Colonic mucosa (tissue), 4 donors: ENCODE results near the gene MMADHC. TPM values are rescaled to one million over a fixed set of nuclear protein-coding genes. Genes with fewer than 3 reads are reported as not detected.

Source experiments
- DNase-seq: peaks from one replicate; pipeline ENCODE4 v3.0.0-alpha.2; 2020
- H3K27ac ChIP-seq: fragments of 200-600 bp; one replicate; pipeline ENCODE4 v1.8.0; 2021
- H3K27me3 ChIP-seq: fragments of 200-600 bp; one replicate; pipeline ENCODE4 v1.8.0; 2021
- H3K36me3 ChIP-seq: fragments of 200-600 bp; one replicate; pipeline ENCODE4 v1.8.0; 2021
- H3K4me1 ChIP-seq: fragments of 200-600 bp; one replicate; pipeline ENCODE4 v1.8.0; 2021; ENCODE audit warnings: mild to moderate bottlenecking
- H3K4me3 ChIP-seq: fragments of 200-600 bp; one replicate; pipeline ENCODE4 v1.8.0; 2021
- H3K9ac ChIP-seq, 2 donors: one replicate each; pipeline ENCODE4 v1.7.0; 2013; ENCODE audit warnings: control low read depth in 2 of 2, low read depth in 2 of 2, low read length in 2 of 2
- H3K9me3 ChIP-seq: fragments of 200-600 bp; one replicate; pipeline ENCODE4 v1.8.0; 2021
- CTCF ChIP-seq: fragments of 200-600 bp; IDR thresholded peaks from one replicate; pipeline ENCODE4 v1.8.0; 2022; ENCODE audit warnings: antibody characterized with exemption, mild to moderate bottlenecking
- intact Hi-C: fragments of 100-400 bp; cut with DNase I; formaldehyde crosslinking; loops from one replicate; pipeline ENCODE4 v1.14.1; 2022
- total RNA-seq, 2 donors: library from RNA; stranded (reverse); fragmentation: NEBNext Ultra II Directional in 1 of 2; extraction: Animal tissue kit (Norgen Biotek cat#: 25700) in 1 of 2; gene quantifications; one replicate each; pipeline ENCODE4 v1.2.1, GENCODE V29; 2021
- donor health status: healthy.
- donor health status: DM: no; HTN: no; CAD: no.
- donor health status: DM: no; HTN: no; CAD: no.

The MMADHC gene
- total RNA-seq = 100 to 1,000 TPM; 110 to 127 TPM

GRCh38 chr2:149587220-149587949, at the start of gene MMADHC:
Gene MMADHC, minus strand, starts transcription at chr2:149587775. Its CDS starts 678 bp downstream, at chr2:149587097.
- H3K9ac ChIP-seq = peak within 1 kb of the TSS; percentile 91 to 97
- peak; percentile 96 for DNase-seq
- intact Hi-C loops = no loop called here

GRCh38 chr2:149634103-149634502, 46.5 kb upstream of the MMADHC start:
- Histone ChIP-seq H3K27ac (no peak overlapping the region), H3K27me3 (no peaks in the 10 kb centered on the region), H3K9ac (no peak overlapping the region), H3K4me1 (no peaks in the 10 kb centered on the region), H3K9me3 (no peaks in the 10 kb centered on the region), H3K4me3 (no peak overlapping the region), H3K36me3 (no peaks in the 10 kb centered on the region)
- intact Hi-C loops = no loop called here
- no peak for TF ChIP-seq CTCF
- DNase-seq = no peak

More at GRCh38 chr2:149587220-149587949, at the start of gene MMADHC:
- no peak for TF ChIP-seq CTCF
- Histone ChIP-seq H3K4me3 (peak within 1 kb of the TSS; percentile 66), H3K9me3 (no peaks in the 10 kb centered on the region), H3K27me3 (no peaks in the 10 kb centered on the region), H3K27ac (peak within 1 kb of the TSS; percentile 92), H3K4me1 (peaks cover 11% of the 10 kb centered on the region), H3K36me3 (no peaks in the 10 kb centered on the region)

- H3K27ac ChIP-seq = no peak overlapping the region
- no peaks in the 10 kb centered on the region for H3K36me3 ChIP-seq
- intact Hi-C loops = no loop called here
- H3K27me3 ChIP-seq = no peaks in the 10 kb centered on the region
- H3K4me3 ChIP-seq = no peak overlapping the region
- H3K9me3 ChIP-seq = no peaks in the 10 kb centered on the region
- no peak for TF ChIP-seq CTCF
- H3K4me1 ChIP-seq = no peaks in the 10 kb centered on the region
- H3K9ac ChIP-seq = no peak overlapping the region
- DNase-seq = no peak
Observed at GRCh38 chr2:149630445-149630844, 42.9 kb upstream of the MMADHC start.

- H3K27ac ChIP-seq = no peak overlapping the region
- no peaks in the 10 kb centered on the region for H3K9me3 ChIP-seq
- intact Hi-C loops = no loop called here
- no peak overlapping the region for H3K4me3 ChIP-seq
- H3K36me3 ChIP-seq = no peaks in the 10 kb centered on the region
- no peaks in the 10 kb centered on the region for H3K4me1 ChIP-seq
- H3K27me3 ChIP-seq = no peaks in the 10 kb centered on the region
- no peak overlapping the region for H3K9ac ChIP-seq
- TF ChIP-seq CTCF = no peak
- no peak for DNase-seq
Observed at GRCh38 chr2:149629026-149629425, 41.5 kb upstream of the MMADHC start.

GRCh38 chr2:149627111-149627801, 39.7 kb upstream of the MMADHC start:
- H3K4me1 ChIP-seq = no peaks in the 10 kb centered on the region
- H3K9me3 ChIP-seq = no peaks in the 10 kb centered on the region
- TF ChIP-seq CTCF = no peak
- H3K4me3 ChIP-seq = no peak overlapping the region
- no peaks in the 10 kb centered on the region for H3K27me3 ChIP-seq
- intact Hi-C loops = no loop called here
- H3K9ac ChIP-seq = no peak overlapping the region
- H3K27ac ChIP-seq = no peak overlapping the region
- H3K36me3 ChIP-seq = no peaks in the 10 kb centered on the region
- DNase-seq = no peak
